ENCODE results near the gene PLXNA4. TPM values are rescaled to one million over a fixed set of nuclear protein-coding genes. Genes with fewer than 3 reads are reported as not detected.

PLXNA4 gene
- total RNA-seq, 1 experiment from 2014 or later: 0.81 TPM

DNA sequence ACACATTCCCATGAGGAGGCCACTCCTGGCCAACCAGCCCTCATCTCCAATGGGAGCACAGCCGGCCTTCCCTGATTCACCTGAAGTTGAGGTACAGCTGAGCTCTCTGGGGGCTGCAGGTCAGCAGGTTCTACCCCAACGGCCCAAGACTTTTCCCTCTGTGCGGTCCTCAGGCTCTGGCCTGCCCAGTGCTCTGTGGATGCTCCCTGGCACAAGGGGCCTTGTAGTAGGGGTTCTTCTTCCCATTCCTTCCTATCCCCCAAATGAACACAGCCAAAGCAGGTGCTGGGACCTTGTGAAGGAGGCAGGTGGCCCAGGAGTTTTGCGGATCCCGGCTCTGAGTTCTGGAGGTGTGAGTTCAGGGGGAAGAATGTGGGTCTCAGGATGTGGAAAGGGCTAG is 72.2 kb downstream of the PLXNA4 start:
- ATAC-seq (no peak), DNase-seq (ENCODE audit: low spot score) (no peak)
- TF ChIP-seq, protein P1, sequence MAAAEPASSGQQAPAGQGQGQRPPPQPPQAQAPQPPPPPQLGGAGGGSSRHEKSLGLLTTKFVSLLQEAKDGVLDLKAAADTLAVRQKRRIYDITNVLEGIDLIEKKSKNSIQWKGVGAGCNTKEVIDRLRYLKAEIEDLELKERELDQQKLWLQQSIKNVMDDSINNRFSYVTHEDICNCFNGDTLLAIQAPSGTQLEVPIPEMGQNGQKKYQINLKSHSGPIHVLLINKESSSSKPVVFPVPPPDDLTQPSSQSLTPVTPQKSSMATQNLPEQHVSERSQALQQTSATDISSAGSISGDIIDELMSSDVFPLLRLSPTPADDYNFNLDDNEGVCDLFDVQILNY (CRISPR knock-in tag; IDR thresholded peaks at IDR 0.05): no peak
- TF ChIP-seq CREM (CRISPR knock-in tag; IDR thresholded peaks at IDR 0.05): no peak
- TF ChIP-seq GABPB1 (CRISPR knock-in tag; IDR thresholded peaks at IDR 0.05): no peak
- TF ChIP-seq, protein P2, sequence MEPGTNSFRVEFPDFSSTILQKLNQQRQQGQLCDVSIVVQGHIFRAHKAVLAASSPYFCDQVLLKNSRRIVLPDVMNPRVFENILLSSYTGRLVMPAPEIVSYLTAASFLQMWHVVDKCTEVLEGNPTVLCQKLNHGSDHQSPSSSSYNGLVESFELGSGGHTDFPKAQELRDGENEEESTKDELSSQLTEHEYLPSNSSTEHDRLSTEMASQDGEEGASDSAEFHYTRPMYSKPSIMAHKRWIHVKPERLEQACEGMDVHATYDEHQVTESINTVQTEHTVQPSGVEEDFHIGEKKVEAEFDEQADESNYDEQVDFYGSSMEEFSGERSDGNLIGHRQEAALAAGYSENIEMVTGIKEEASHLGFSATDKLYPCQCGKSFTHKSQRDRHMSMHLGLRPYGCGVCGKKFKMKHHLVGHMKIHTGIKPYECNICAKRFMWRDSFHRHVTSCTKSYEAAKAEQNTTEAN (CRISPR knock-in tag; IDR thresholded peaks at IDR 0.05): no peak
- TF ChIP-seq MXD4 (CRISPR knock-in tag; IDR thresholded peaks at IDR 0.05; ENCODE audit: borderline replicate concordance): no peak
- TF ChIP-seq, protein P3, sequence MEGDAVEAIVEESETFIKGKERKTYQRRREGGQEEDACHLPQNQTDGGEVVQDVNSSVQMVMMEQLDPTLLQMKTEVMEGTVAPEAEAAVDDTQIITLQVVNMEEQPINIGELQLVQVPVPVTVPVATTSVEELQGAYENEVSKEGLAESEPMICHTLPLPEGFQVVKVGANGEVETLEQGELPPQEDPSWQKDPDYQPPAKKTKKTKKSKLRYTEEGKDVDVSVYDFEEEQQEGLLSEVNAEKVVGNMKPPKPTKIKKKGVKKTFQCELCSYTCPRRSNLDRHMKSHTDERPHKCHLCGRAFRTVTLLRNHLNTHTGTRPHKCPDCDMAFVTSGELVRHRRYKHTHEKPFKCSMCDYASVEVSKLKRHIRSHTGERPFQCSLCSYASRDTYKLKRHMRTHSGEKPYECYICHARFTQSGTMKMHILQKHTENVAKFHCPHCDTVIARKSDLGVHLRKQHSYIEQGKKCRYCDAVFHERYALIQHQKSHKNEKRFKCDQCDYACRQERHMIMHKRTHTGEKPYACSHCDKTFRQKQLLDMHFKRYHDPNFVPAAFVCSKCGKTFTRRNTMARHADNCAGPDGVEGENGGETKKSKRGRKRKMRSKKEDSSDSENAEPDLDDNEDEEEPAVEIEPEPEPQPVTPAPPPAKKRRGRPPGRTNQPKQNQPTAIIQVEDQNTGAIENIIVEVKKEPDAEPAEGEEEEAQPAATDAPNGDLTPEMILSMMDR (IDR thresholded peaks at IDR 0.05): no peak
- no peak for TF ChIP-seq ZNF671 (CRISPR knock-in tag; IDR thresholded peaks at IDR 0.05)
- no peak for TF ChIP-seq TEAD1 (CRISPR knock-in tag; IDR thresholded peaks at IDR 0.05)
- TF ChIP-seq, protein P4, sequence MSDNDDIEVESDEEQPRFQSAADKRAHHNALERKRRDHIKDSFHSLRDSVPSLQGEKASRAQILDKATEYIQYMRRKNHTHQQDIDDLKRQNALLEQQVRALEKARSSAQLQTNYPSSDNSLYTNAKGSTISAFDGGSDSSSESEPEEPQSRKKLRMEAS (CRISPR knock-in tag; IDR thresholded peaks at IDR 0.05): no peak
- TF ChIP-seq PRRX2 (CRISPR knock-in tag; IDR thresholded peaks at IDR 0.05): no peak
- TF ChIP-seq NFYB (CRISPR knock-in tag; conservative IDR thresholded peaks at IDR 0.05; ENCODE audit: low read depth): no peak
- TF ChIP-seq, protein P5, sequence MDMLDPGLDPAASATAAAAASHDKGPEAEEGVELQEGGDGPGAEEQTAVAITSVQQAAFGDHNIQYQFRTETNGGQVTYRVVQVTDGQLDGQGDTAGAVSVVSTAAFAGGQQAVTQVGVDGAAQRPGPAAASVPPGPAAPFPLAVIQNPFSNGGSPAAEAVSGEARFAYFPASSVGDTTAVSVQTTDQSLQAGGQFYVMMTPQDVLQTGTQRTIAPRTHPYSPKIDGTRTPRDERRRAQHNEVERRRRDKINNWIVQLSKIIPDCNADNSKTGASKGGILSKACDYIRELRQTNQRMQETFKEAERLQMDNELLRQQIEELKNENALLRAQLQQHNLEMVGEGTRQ (CRISPR knock-in tag; IDR thresholded peaks at IDR 0.05): no peak
- ChIA-PET POLR2A (no interaction called here), CTCF (interaction anchor here (0.6 to 2.8 kb wide), 5 partner anchors 14 to 186 kb away, joined by 3 to 10 read pairs (median 4); no protein-coding TSS in a partner anchor)
- peaks cover 8% of the 10 kb centered on the region for H3K4me1 Mint-ChIP-seq
- no peaks in the 10 kb centered on the region for H3K36me3 Mint-ChIP-seq
- no peaks in the 10 kb centered on the region for H3K27me3 Mint-ChIP-seq (ENCODE audit: low read depth)
- no peaks in the 10 kb centered on the region for H3K9me3 Mint-ChIP-seq
- no peak overlapping the region for H3K4me3 Mint-ChIP-seq
- H3K27ac Mint-ChIP-seq: no peak overlapping the region

DNA sequence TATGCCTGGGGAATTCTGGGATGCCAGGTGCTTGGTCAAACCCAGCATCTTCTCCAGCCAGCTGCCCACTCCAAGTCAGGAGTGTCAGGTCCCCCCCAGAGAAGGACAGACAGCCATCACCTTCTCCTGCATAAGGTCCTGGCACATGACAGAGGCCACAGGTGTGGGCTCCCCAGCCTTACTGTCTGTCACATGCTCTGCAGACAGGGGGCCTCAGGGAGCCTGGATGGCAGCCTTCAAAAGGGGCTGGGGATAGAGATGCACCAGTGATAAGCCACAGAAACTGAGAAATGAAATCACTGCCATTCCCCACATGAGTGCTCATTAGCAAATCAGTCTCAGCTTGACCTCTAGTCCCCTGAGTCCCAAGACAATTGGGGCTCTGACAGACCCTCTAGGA is 72.9 kb downstream of the PLXNA4 start:
- H3K27ac Mint-ChIP-seq: no peak overlapping the region
- CTCF ChIA-PET: interaction anchor here (0.8 to 2.8 kb wide), 4 partner anchors 14 to 185 kb away, joined by 3 to 10 read pairs (median 4); no protein-coding TSS in a partner anchor

More for the DNA sequence above, 72.9 kb downstream of the PLXNA4 start:
- Mint-ChIP-seq H3K4me1 (peaks cover 8% of the 10 kb centered on the region), H3K9me3 (no peaks in the 10 kb centered on the region), H3K27me3 (ENCODE audit: low read depth) (no peaks in the 10 kb centered on the region), H3K36me3 (no peaks in the 10 kb centered on the region), H3K4me3 (no peak overlapping the region)
- POLR2A ChIA-PET: no interaction called here
- ATAC-seq: peak; percentile 85
- no peak for TF ChIP-seq FOXP1 (CRISPR knock-in tag; IDR thresholded peaks at IDR 0.05; ENCODE audit: borderline replicate concordance)
- TF ChIP-seq, protein P2 (CRISPR knock-in tag; IDR thresholded peaks at IDR 0.05): no peak
- TF ChIP-seq, protein P6, sequence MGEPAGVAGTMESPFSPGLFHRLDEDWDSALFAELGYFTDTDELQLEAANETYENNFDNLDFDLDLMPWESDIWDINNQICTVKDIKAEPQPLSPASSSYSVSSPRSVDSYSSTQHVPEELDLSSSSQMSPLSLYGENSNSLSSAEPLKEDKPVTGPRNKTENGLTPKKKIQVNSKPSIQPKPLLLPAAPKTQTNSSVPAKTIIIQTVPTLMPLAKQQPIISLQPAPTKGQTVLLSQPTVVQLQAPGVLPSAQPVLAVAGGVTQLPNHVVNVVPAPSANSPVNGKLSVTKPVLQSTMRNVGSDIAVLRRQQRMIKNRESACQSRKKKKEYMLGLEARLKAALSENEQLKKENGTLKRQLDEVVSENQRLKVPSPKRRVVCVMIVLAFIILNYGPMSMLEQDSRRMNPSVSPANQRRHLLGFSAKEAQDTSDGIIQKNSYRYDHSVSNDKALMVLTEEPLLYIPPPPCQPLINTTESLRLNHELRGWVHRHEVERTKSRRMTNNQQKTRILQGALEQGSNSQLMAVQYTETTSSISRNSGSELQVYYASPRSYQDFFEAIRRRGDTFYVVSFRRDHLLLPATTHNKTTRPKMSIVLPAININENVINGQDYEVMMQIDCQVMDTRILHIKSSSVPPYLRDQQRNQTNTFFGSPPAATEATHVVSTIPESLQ (CRISPR knock-in tag; IDR thresholded peaks at IDR 0.05): no peak
- no peak for TF ChIP-seq MXD4 (CRISPR knock-in tag; IDR thresholded peaks at IDR 0.05; ENCODE audit: borderline replicate concordance)
- TF ChIP-seq, protein P7, sequence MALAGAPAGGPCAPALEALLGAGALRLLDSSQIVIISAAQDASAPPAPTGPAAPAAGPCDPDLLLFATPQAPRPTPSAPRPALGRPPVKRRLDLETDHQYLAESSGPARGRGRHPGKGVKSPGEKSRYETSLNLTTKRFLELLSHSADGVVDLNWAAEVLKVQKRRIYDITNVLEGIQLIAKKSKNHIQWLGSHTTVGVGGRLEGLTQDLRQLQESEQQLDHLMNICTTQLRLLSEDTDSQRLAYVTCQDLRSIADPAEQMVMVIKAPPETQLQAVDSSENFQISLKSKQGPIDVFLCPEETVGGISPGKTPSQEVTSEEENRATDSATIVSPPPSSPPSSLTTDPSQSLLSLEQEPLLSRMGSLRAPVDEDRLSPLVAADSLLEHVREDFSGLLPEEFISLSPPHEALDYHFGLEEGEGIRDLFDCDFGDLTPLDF (CRISPR knock-in tag; IDR thresholded peaks at IDR 0.05): no peak
- TF ChIP-seq, protein P8, sequence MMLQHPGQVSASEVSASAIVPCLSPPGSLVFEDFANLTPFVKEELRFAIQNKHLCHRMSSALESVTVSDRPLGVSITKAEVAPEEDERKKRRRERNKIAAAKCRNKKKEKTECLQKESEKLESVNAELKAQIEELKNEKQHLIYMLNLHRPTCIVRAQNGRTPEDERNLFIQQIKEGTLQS (CRISPR knock-in tag; conservative IDR thresholded peaks at IDR 0.05): no peak
- no peak for TF ChIP-seq SMAD3 (CRISPR knock-in tag; IDR thresholded peaks at IDR 0.05; ENCODE audit: borderline replicate concordance)
- TF ChIP-seq, protein P9, sequence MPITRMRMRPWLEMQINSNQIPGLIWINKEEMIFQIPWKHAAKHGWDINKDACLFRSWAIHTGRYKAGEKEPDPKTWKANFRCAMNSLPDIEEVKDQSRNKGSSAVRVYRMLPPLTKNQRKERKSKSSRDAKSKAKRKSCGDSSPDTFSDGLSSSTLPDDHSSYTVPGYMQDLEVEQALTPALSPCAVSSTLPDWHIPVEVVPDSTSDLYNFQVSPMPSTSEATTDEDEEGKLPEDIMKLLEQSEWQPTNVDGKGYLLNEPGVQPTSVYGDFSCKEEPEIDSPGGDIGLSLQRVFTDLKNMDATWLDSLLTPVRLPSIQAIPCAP (CRISPR knock-in tag; IDR thresholded peaks at IDR 0.05): no peak
- TF ChIP-seq, protein P10, sequence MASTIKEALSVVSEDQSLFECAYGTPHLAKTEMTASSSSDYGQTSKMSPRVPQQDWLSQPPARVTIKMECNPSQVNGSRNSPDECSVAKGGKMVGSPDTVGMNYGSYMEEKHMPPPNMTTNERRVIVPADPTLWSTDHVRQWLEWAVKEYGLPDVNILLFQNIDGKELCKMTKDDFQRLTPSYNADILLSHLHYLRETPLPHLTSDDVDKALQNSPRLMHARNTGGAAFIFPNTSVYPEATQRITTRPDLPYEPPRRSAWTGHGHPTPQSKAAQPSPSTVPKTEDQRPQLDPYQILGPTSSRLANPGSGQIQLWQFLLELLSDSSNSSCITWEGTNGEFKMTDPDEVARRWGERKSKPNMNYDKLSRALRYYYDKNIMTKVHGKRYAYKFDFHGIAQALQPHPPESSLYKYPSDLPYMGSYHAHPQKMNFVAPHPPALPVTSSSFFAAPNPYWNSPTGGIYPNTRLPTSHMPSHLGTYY (CRISPR knock-in tag; IDR thresholded peaks at IDR 0.05): no peak
- TF ChIP-seq ELF4 (CRISPR knock-in tag; IDR thresholded peaks at IDR 0.05; ENCODE audit: low read depth): no peak
- TF ChIP-seq TEAD4 (CRISPR knock-in tag; IDR thresholded peaks at IDR 0.05): no peak
- TF ChIP-seq ZNF423 (CRISPR knock-in tag; IDR thresholded peaks at IDR 0.05): no peak
- TF ChIP-seq FOXK1 (CRISPR knock-in tag; IDR thresholded peaks at IDR 0.05): no peak
- peak; percentile 40 for DNase-seq (ENCODE audit: low spot score)

Data from WTC11 (cell line).